Upper lobe of right lung (tissue), 1 donor: ENCODE data around the gene ATP2C2. TPM values are rescaled to one million over a fixed set of nuclear protein-coding genes. Genes with fewer than 3 reads are reported as not detected.

ENCODE experiments used
- ATAC-seq: fragments of 200-7000 bp; cut with Tn5 transposase; one replicate; pipeline ENCODE4 v1.9.1; 2020; ENCODE audit warnings: mild to moderate bottlenecking, moderate library complexity
- DNase-seq: peaks from one replicate; pipeline ENCODE4 v3.0.0-alpha.2; 2020
- H3K27ac ChIP-seq: fragments of 200-600 bp; one replicate; pipeline ENCODE4 v1.8.0; 2022
- H3K27me3 ChIP-seq: fragments of 200-600 bp; one replicate; pipeline ENCODE4 v1.8.0; 2022; ENCODE audit warnings: mild to moderate bottlenecking
- H3K36me3 ChIP-seq: fragments of 200-600 bp; one replicate; pipeline ENCODE4 v1.8.0; 2022
- H3K4me1 ChIP-seq: fragments of 200-600 bp; one replicate; pipeline ENCODE4 v1.8.0; 2022
- H3K4me3 ChIP-seq: fragments of 200-600 bp; one replicate; pipeline ENCODE4 v1.8.0; 2022; ENCODE audit warnings: mild to moderate bottlenecking
- H3K9me3 ChIP-seq: fragments of 200-600 bp; one replicate; pipeline ENCODE4 v1.8.0; 2022
- intact Hi-C: fragments of 100-400 bp; cut with DNase I; formaldehyde crosslinking; loops from one replicate; pipeline ENCODE4 v1.11.0; 2022
- total RNA-seq: library from RNA; stranded (reverse); fragmentation: NEBNext Ultra II Directional; extraction: Animal tissue kit (Norgen Biotek cat#: 25700); gene quantifications from one replicate; pipeline ENCODE4 v1.2.1, GENCODE V29; 2021
- TF ChIP-seq, protein P1 (sequence below): fragments of 200-600 bp; IDR thresholded peaks from one replicate; pipeline ENCODE4 v1.8.0; 2022; ENCODE audit warnings: antibody characterized with exemption
- donor health status: DM: no; HTN: yes; CAD: no; lungs with severe emphysema.

The ATP2C2 gene
- total RNA-seq, 1 donor from 2014 or later = 48.9 TPM

GRCh38 chr16:84463221-84463620 is 94.9 kb downstream of the ATP2C2 start:
- no peaks in the 10 kb centered on the region for H3K36me3 ChIP-seq
- H3K27ac ChIP-seq = no peak overlapping the region
- H3K27me3 ChIP-seq = no peaks in the 10 kb centered on the region
- no peaks in the 10 kb centered on the region for H3K4me1 ChIP-seq
- ATAC-seq (no peak), DNase-seq (peak; percentile 38)
- no peak overlapping the region for H3K4me3 ChIP-seq
- intact Hi-C loops = no loop called here
- peaks cover 4% of the 10 kb centered on the region for H3K9me3 ChIP-seq
- TF ChIP-seq, protein P1, sequence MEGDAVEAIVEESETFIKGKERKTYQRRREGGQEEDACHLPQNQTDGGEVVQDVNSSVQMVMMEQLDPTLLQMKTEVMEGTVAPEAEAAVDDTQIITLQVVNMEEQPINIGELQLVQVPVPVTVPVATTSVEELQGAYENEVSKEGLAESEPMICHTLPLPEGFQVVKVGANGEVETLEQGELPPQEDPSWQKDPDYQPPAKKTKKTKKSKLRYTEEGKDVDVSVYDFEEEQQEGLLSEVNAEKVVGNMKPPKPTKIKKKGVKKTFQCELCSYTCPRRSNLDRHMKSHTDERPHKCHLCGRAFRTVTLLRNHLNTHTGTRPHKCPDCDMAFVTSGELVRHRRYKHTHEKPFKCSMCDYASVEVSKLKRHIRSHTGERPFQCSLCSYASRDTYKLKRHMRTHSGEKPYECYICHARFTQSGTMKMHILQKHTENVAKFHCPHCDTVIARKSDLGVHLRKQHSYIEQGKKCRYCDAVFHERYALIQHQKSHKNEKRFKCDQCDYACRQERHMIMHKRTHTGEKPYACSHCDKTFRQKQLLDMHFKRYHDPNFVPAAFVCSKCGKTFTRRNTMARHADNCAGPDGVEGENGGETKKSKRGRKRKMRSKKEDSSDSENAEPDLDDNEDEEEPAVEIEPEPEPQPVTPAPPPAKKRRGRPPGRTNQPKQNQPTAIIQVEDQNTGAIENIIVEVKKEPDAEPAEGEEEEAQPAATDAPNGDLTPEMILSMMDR = no peak

DNA sequence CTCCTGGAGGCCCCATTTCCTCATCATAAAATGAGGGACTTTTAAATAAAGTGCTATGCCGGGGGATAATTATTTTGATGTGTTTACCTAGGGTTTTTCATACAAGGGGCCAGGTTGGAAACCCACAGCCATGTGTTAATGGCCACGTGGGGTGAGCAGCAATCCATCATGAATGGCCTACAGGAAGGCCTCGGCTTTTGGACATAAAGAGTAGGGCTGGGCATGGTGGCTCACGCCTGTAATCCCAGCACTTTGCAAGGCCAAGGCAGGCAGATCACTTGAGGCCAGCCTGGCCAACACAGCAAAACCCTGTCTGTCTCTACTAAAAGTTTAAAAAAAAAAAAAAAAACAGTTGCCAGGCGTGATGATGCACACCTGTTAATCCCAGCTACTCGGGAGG is 95.8 kb downstream of the ATP2C2 start:
- no peaks in the 10 kb centered on the region for H3K36me3 ChIP-seq
- TF ChIP-seq, protein P1 = no peak
- ATAC-seq (no peak), DNase-seq (peak; percentile 16)
- peaks cover 4% of the 10 kb centered on the region for H3K9me3 ChIP-seq
- no peaks in the 10 kb centered on the region for H3K4me1 ChIP-seq
- no peaks in the 10 kb centered on the region for H3K27me3 ChIP-seq
- H3K27ac ChIP-seq = no peak overlapping the region
- intact Hi-C loops = no loop called here
- H3K4me3 ChIP-seq = no peak overlapping the region

DNA sequence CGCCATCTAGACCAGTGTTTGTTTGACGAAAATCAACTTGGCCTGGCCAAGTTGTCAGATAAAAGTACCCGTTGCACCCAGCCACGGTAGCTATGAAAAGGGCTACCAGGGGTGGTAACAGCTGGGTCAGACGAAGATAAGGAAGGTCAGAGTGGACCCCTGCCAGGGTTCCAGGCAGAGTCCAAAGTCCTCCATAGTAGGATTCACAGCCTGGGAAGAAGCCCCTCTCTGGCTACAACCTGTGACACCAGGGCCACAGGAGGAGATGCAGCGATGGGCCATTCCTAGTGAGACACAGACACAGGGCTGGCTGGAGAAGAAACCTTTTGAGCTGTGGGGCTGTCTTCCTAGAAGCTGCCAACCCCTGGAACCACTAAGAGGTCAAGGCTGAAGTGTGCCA is 96.8 kb downstream of the ATP2C2 start:
- ATAC-seq (no peak), DNase-seq (peak; percentile 21)
- TF ChIP-seq, protein P1 = no peak

DNA sequence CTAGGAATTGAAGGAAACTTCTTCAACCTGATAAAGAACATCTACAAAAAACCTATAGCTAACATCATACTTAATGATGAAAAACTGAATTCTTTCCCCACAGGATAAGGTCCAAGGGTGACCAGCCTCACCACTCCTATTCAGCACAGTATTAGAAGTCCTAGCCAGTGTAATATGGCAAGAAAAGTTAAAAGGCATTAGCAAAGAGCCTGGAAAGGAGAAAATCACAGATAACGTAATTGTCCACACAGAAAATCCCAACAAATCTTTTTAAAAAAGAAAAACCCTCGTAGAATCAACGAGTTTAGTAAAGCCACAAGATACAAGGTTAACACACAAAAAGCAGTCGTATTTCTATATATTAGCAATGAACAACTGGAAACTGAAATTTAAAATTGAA is 98.4 kb downstream of the ATP2C2 start:
- Histone ChIP-seq H3K9me3 (peaks cover 4% of the 10 kb centered on the region), H3K36me3 (no peaks in the 10 kb centered on the region), H3K4me1 (no peaks in the 10 kb centered on the region), H3K27ac (no peak overlapping the region), H3K27me3 (no peaks in the 10 kb centered on the region), H3K4me3 (no peak overlapping the region)
- DNase-seq (no peak), ATAC-seq (no peak)
- intact Hi-C loops = no loop called here
- TF ChIP-seq, protein P1 = no peak

More for the DNA sequence above, 96.8 kb downstream of the ATP2C2 start:
- intact Hi-C loops = no loop called here
- H3K4me3 ChIP-seq = no peak overlapping the region
- no peak overlapping the region for H3K27ac ChIP-seq
- no peaks in the 10 kb centered on the region for H3K27me3 ChIP-seq
- no peaks in the 10 kb centered on the region for H3K4me1 ChIP-seq
- H3K36me3 ChIP-seq = no peaks in the 10 kb centered on the region
- H3K9me3 ChIP-seq = peaks cover 4% of the 10 kb centered on the region

DNA sequence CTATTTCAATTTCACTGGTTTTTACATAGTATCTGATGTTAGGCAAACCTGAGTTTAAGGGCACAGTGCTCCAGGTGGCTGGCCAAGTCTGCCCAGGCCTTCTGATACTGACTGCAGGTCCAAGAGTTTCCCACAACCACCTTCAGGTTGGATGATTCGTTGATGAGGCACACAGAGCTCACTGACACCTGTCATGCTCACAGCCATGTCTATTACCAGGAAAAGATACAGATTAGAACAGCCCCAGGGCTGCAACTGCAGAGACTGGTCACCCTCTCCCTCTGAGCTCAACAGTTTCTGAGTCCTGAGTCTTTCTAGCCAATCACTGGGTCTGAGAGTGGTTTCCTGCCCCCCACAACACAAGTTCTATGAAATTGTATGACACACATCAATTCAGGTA is 98.9 kb downstream of the ATP2C2 start:
- Histone ChIP-seq H3K27me3 (no peaks in the 10 kb centered on the region), H3K4me1 (no peaks in the 10 kb centered on the region), H3K9me3 (peaks cover 4% of the 10 kb centered on the region), H3K4me3 (no peak overlapping the region), H3K36me3 (no peaks in the 10 kb centered on the region), H3K27ac (no peak overlapping the region)
- intact Hi-C loops = no loop called here
- DNase-seq (peak; percentile 7), ATAC-seq (no peak)
- TF ChIP-seq, protein P1 = no peak

GRCh38 chr16:84467709-84468108 is 99.4 kb downstream of the ATP2C2 start:
- H3K4me3 ChIP-seq = no peak overlapping the region
- no peak for DNase-seq
- H3K27ac ChIP-seq = no peak overlapping the region
- H3K36me3 ChIP-seq = no peaks in the 10 kb centered on the region
- ATAC-seq = no peak
- intact Hi-C loops = no loop called here
- TF ChIP-seq, protein P1 = no peak
- no peaks in the 10 kb centered on the region for H3K27me3 ChIP-seq
- peaks cover 4% of the 10 kb centered on the region for H3K9me3 ChIP-seq
- H3K4me1 ChIP-seq = no peaks in the 10 kb centered on the region
